Central memory CD8-positive, alpha-beta T cell (primary cell): ENCODE measurements around the gene FRK.
"Not testable (repeated sequence)": the region's sequence is repeated elsewhere in the genome, so short reads cannot be mapped to it uniquely, and the experiment has no call there.

Experiments
- ATAC-seq: fragments of 150-1000 bp; cut with Tn5 transposase; replicated peaks from 2 replicates; pipeline ENCODE4 v1.10.0; 2022; ENCODE audit warnings: mild to moderate bottlenecking, moderate FRiP score, moderate number of reproducible peaks; ENCODE audit not compliant: poor library complexity, severe bottlenecking; ENCODE audit errors: extremely low read depth
- DNase-seq, 2 donors: peaks; one replicate each; pipeline ENCODE4 v3.0.0; 2021; ENCODE audit warnings: low spot score in 2 of 2
- H3K27ac Mint-ChIP-seq: one replicate; pipeline ENCODE4 v1.8.0; 2022; ENCODE audit warnings: low read depth, mild to moderate bottlenecking, moderate library complexity, mixed read lengths
- H3K27me3 Mint-ChIP-seq: one replicate; pipeline ENCODE4 v1.8.0; 2022; ENCODE audit warnings: mixed read lengths
- H3K36me3 Mint-ChIP-seq: one replicate; pipeline ENCODE4 v1.8.0; 2022; ENCODE audit warnings: mild to moderate bottlenecking, moderate library complexity, mixed read lengths; ENCODE audit not compliant: insufficient read depth
- H3K4me1 Mint-ChIP-seq: one replicate; pipeline ENCODE4 v1.8.0; 2022; ENCODE audit warnings: mixed read lengths
- H3K4me3 Mint-ChIP-seq: one replicate; pipeline ENCODE4 v1.8.0; 2022; ENCODE audit warnings: mild to moderate bottlenecking, moderate library complexity, mixed read lengths
- H3K9me3 Mint-ChIP-seq: one replicate; pipeline ENCODE4 v1.8.0; 2022; ENCODE audit warnings: mixed read lengths

Gene FRK

GRCh38 chr6:116070101-116070500, 9.4 kb upstream of the FRK start:
- Mint-ChIP-seq H3K9me3 (no peaks in the 10 kb centered on the region), H3K27me3 (peaks cover 16% of the 10 kb centered on the region), H3K4me1 (no peaks in the 10 kb centered on the region), H3K27ac (no peak overlapping the region), H3K36me3 (no peaks in the 10 kb centered on the region), H3K4me3 (no peak overlapping the region)
- no peak for DNase-seq
- ATAC-seq: no peak

- H3K27ac Mint-ChIP-seq: no peak overlapping the region
- no peak overlapping the region for H3K4me3 Mint-ChIP-seq
- peaks cover 14% of the 10 kb centered on the region for H3K27me3 Mint-ChIP-seq
- no peaks in the 10 kb centered on the region for H3K36me3 Mint-ChIP-seq
- no peaks in the 10 kb centered on the region for H3K9me3 Mint-ChIP-seq
- no peaks in the 10 kb centered on the region for H3K4me1 Mint-ChIP-seq
- ATAC-seq (no peak), DNase-seq (no peak)
These were observed 6.1 kb upstream of the FRK start for GRCh38 chr6:116066789-116067188.

- ATAC-seq: no peak
- no peak overlapping the region for H3K4me3 Mint-ChIP-seq
These were observed 4.0 kb upstream of the FRK start for GRCh38 chr6:116064666-116065065.

GRCh38 chr6:116062496-116062895, 1.8 kb upstream of the FRK start:
- Mint-ChIP-seq H3K27me3 (peaks cover 42% of the 10 kb centered on the region), H3K4me3 (no peak overlapping the region), H3K9me3 (no peaks in the 10 kb centered on the region), H3K27ac (no peak overlapping the region), H3K36me3 (no peaks in the 10 kb centered on the region), H3K4me1 (no peaks in the 10 kb centered on the region)
- ATAC-seq: no peak
- DNase-seq: no peak

More at GRCh38 chr6:116064666-116065065, 4.0 kb upstream of the FRK start:
- H3K4me1 Mint-ChIP-seq: no peaks in the 10 kb centered on the region
- no peaks in the 10 kb centered on the region for H3K36me3 Mint-ChIP-seq
- peaks cover 34% of the 10 kb centered on the region for H3K27me3 Mint-ChIP-seq
- no peaks in the 10 kb centered on the region for H3K9me3 Mint-ChIP-seq
- DNase-seq: no peak
- no peak overlapping the region for H3K27ac Mint-ChIP-seq

DNA sequence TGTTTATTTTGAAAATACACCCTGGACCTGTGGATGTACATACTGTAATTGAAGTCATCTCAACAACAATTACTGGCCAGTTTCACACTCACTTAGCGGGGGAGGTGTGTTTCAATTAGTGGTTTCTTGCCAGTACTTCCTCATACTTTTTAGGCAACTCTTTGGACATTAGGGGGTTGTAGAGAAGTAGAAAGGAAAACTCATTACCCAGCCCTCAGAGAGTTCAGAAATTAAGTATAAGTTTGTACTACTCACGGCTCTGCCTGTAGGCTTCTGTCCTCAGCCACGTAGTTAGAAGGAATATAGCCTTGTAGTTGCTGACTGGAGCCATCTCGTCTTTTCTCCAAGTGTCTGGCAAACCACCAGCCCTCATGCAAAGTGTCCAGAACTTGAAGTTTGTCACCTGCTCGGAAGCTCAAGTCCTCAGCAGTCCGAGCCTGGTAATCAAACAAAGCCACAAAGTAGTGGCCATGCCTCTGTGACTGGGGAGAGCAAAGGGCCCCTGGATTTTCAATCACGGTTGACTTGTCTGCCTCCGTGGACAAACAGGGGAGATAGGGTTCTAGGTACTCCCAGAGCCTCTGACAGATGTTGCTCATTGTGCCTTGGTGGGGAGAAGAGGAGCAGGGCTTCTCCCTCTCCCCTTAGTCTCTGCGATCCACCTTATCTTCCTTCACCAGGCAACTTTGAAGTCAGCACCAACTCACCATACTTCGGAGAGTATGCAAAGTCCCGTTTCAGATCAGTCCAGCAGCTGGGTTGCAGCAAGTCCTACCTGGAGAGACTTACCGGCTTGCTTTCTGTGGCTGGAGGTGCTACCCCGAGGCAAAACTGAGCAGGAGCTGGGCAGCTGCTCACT, 749 bp downstream of the FRK start:
- ATAC-seq (no peak), DNase-seq (no peak)
- Mint-ChIP-seq H3K4me1 (no peaks in the 10 kb centered on the region), H3K27me3 (peaks cover 37% of the 10 kb centered on the region), H3K36me3 (no peaks in the 10 kb centered on the region), H3K27ac (no peak overlapping the region), H3K4me3 (no peak overlapping the region), H3K9me3 (no peaks in the 10 kb centered on the region)

DNA sequence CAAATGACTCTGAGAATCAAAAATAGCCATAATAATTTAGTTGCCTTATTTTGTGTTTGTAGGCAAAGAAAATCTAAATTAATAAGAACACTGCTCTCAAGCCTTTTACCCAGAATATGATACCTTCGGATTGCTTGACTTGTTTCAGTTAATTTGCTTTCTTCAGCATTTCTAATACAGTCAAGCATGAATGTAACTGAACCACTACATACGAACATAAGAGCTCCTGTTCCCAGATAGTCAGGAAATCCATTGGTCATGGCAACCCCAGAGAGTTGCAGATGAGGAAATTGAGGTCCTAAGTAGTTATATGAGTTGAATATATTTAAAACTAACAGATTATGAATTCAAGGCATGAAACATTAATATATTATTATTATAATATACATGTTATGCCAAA, 2.9 kb downstream of the FRK start:
- Mint-ChIP-seq H3K27me3 (peaks cover 37% of the 10 kb centered on the region), H3K27ac (no peak overlapping the region), H3K4me3 (no peak overlapping the region), H3K36me3 (no peaks in the 10 kb centered on the region), H3K9me3 (no peaks in the 10 kb centered on the region), H3K4me1 (no peaks in the 10 kb centered on the region)
- DNase-seq: no peak
- ATAC-seq: no peak

DNA sequence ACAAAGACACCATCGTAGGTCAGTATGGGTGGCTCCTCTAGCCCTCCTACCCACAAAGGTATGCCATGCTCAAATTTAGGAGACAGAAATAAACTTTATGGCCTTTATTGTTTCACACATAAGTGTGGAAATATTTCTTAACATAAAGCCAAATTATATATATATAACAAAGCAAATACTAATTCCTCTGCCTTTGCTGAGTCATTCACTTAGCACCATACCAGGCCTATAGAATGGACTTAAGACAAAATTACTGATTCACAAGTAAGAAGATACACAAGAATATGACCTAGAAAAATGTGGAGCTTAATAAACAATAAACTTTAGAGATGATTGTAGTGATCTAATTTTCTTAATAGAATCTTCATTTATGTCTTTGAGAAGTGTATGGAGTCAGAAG, 5.2 kb downstream of the FRK start:
- no peak for DNase-seq
- Mint-ChIP-seq H3K4me3 (no peak overlapping the region), H3K27ac (no peak overlapping the region), H3K27me3 (peaks cover 25% of the 10 kb centered on the region), H3K9me3 (no peaks in the 10 kb centered on the region), H3K36me3 (no peaks in the 10 kb centered on the region), H3K4me1 (no peaks in the 10 kb centered on the region)
- ATAC-seq: no peak

DNA sequence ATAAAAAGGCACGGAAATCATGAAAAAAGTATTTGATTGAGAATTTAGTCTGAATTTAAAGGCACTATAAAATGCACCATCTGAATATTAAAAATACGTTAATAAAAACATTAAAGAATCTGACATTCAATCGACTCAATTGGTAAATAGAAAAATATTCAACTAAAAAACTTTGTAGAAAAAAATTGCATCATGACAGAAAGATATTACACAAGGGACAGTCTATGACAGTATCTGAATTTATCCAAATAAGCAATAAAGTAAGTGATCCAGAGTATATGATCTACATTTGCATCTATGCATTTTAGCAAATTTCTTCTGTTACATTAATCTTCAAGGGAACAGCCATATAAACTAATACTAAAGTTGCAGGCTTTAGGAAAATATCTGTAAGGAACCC, 9.4 kb downstream of the FRK start:
- no peaks in the 10 kb centered on the region for H3K4me1 Mint-ChIP-seq
- ATAC-seq (no peak), DNase-seq (no peak)
- H3K9me3 Mint-ChIP-seq: no peaks in the 10 kb centered on the region
- H3K4me3 Mint-ChIP-seq: no peak overlapping the region
- no peak overlapping the region for H3K27ac Mint-ChIP-seq
- peaks cover 24% of the 10 kb centered on the region for H3K27me3 Mint-ChIP-seq
- no peaks in the 10 kb centered on the region for H3K36me3 Mint-ChIP-seq

GRCh38 chr6:116050737-116051136, 10.0 kb downstream of the FRK start:
- H3K36me3 Mint-ChIP-seq: no peaks in the 10 kb centered on the region
- no peak for DNase-seq
- no peak overlapping the region for H3K27ac Mint-ChIP-seq
- no peaks in the 10 kb centered on the region for H3K9me3 Mint-ChIP-seq
- no peak overlapping the region for H3K4me3 Mint-ChIP-seq
- H3K4me1 Mint-ChIP-seq: no peaks in the 10 kb centered on the region
- H3K27me3 Mint-ChIP-seq: peaks cover 24% of the 10 kb centered on the region
- ATAC-seq: no peak

DNA sequence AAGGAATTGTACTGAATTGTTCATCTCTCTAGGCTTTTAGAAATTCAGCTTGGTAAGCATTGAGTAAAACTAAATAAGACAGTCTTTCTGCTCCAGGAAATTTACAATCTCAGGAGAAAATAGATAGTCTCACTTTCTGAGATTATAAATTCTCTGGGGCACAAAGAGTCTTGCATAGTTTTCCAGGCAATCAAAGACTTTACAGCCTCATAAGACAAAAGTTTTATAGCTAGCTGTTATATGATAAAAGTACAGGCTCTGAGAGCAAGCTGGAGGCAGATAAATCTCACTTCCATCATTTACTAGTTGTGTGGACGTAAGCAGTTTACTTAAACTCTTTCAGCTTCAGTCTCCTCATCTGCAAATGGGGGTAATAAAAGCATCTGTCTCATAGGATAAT, 11.4 kb downstream of the FRK start:
- H3K36me3 Mint-ChIP-seq: no peaks in the 10 kb centered on the region
- no peaks in the 10 kb centered on the region for H3K4me1 Mint-ChIP-seq
- ATAC-seq: no peak
- H3K27ac Mint-ChIP-seq: no peak overlapping the region
- H3K27me3 Mint-ChIP-seq: peaks cover 32% of the 10 kb centered on the region
- DNase-seq: no peak
- H3K9me3 Mint-ChIP-seq: no peaks in the 10 kb centered on the region
- no peak overlapping the region for H3K4me3 Mint-ChIP-seq

- peaks cover 51% of the 10 kb centered on the region for H3K27me3 Mint-ChIP-seq
- H3K4me1 Mint-ChIP-seq: no peaks in the 10 kb centered on the region
- DNase-seq (no peak), ATAC-seq (no peak)
- H3K27ac Mint-ChIP-seq: no peak overlapping the region
- no peaks in the 10 kb centered on the region for H3K36me3 Mint-ChIP-seq
- no peaks in the 10 kb centered on the region for H3K9me3 Mint-ChIP-seq
- H3K4me3 Mint-ChIP-seq: no peak overlapping the region
These were observed 13.3 kb downstream of the FRK start for GRCh38 chr6:116047173-116047933.

DNA sequence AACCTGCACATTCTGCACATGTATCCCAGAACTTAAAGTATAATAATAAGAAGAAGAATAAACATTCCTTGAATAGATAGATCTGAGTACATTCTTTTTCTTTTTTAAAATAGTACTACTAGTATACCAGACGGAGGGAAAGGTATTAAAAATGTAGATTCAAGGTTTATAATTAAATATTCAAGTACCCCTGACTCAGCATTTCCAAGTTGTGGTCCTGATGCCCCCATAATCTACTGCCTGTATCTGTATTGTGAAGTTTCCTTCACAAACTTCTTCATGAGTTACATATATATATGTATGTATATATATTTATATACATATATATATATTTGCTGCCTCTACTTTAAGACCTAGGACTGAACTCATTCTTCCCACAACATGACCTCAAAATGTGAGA, 14.0 kb downstream of the FRK start:
- Mint-ChIP-seq H3K4me1 (no peaks in the 10 kb centered on the region), H3K4me3 (no peak overlapping the region), H3K27ac (no peak overlapping the region), H3K27me3 (peaks cover 54% of the 10 kb centered on the region), H3K9me3 (no peaks in the 10 kb centered on the region), H3K36me3 (no peaks in the 10 kb centered on the region)
- no peak for ATAC-seq
- DNase-seq: no peak

- not testable (repeated sequence) for ATAC-seq, H3K4me1 Mint-ChIP-seq, H3K9me3 Mint-ChIP-seq, H3K36me3 Mint-ChIP-seq, DNase-seq, H3K27ac Mint-ChIP-seq, H3K4me3 Mint-ChIP-seq
- H3K27me3 Mint-ChIP-seq: peaks cover 58% of the 10 kb centered on the region
These were observed 14.4 kb downstream of the FRK start for GRCh38 chr6:116046272-116046671.
